GM18868 (cell line): ENCODE results near the gene UGT1A4.

Source experiments
- ATAC-seq: cut with Tn5 transposase; IDR thresholded peaks from one replicate; pipeline ENCODE4 v1.9.1; 2021; ENCODE audit warnings: mild to moderate bottlenecking, moderate library complexity; ENCODE audit not compliant: unreplicated experiment

Gene UGT1A4

DNA sequence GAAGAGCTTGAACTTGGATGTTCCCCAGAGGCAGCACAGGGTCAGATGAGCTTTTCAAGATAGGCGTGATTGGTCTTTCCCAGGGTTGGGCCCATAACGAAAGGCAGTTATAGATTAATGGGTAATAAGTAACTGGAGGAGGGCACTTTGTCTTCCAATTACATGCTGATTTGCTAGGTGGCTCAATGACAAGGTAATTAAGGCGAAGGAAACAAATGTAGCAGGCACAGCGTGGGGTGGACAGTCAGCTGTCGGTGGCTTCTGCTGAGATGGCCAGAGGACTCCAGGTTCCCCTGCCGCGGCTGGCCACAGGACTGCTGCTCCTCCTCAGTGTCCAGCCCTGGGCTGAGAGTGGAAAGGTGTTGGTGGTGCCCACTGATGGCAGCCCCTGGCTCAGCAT, at the start of gene UGT1A4:
TSS of gene UGT1A4 (plus strand) at position 185 of the 400 bp plus-strand sequence. CDS start at position 270, 85 bp downstream.
- no peak for ATAC-seq

DNA sequence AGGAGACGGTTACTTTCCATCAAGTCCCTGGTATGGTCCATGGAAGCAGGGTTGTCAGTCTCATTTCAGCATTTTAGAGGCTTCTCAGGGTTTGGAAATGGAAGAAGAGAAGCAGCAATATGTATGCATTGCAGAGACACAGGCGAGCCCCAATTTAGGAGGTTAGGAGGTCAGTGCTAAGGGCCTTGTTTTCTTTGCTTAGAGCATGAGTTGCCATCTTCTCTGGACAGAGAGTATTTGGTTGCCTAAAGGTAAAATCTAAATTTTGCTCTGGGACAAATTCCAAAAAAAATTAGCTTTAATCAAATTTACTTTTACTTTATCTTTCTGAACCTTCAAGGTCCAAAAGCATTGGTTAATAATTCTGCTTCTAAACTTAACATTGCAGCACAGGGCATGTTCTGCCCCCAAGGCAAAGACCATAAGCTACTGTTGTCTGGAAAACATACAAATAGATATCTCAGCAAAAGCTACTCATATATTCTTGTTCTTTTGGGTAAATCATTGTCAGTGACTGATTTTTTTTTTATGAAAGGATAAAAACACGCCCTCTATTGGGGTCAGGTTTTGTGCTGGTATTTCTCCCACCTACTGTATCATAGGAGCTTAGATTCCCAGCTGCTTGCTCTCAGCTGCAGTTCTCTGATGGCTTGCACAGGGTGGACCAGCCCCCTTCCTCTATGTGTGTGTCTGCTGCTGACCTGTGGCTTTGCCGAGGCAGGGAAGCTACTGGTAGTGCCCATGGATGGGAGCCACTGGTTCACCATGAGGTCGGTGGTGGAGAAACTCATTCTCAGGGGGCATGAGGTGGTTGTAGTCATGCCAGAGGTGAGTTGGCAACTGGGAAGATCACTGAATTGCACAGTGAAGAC, 47.0 kb upstream of the UGT1A4 start, which contains the start of gene UGT1A9:
TSS of gene UGT1A9 (plus strand) at position 609 of the 872 bp plus-strand sequence. CDS start at position 646, 37 bp downstream.
- no peak for ATAC-seq

GRCh38 chr2:233672886-233673285, 45.6 kb upstream of the UGT1A4 start:
- ATAC-seq = no peak

- ATAC-seq = no peak
Measured at GRCh38 chr2:233673896-233674295, 44.6 kb upstream of the UGT1A4 start.

DNA sequence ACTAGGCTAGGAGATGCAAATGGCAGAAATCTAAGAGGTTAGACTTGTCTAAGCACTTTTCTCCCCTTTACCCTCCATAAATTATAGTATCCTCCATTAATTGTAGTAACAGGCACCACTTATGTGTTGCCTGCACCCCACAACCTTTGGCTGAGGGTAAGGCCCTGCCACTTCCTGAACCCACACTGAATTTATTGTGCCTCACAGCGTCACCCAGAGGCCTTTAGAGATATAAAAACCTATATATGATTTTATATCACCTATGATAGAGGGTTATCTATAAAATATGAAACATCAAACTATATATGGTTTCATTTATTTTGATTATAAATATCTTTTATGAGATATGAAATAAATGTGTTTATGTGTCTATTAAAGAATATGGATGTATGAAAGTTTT, 44.2 kb upstream of the UGT1A4 start:
- no peak for ATAC-seq

GRCh38 chr2:233674995-233675394, 43.5 kb upstream of the UGT1A4 start:
- no peak for ATAC-seq

- no peak for ATAC-seq
Measured at GRCh38 chr2:233676046-233676445, 42.5 kb upstream of the UGT1A4 start.

DNA sequence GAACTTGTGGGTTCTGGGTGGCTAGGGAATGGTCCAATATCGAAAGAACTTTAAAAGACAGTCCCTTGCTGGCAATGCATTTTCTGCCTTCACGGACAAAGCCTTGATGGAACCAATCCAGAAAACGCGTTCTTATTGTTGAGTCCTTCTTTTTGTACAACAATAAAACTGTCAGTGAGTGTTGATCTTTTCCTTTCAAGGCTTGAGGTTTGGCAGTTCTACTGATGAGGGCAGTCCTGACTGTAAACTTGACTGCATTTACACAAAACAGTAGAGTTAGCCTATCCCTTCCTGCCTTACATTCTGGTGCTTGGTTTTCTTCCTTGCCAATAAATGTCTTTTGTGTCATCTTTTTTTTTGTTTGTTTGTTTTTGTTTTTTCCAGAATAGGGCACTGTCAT, 39.3 kb upstream of the UGT1A4 start:
- ATAC-seq = no peak

GRCh38 chr2:233680361-233681045, 38.0 kb upstream of the UGT1A4 start:
- no peak for ATAC-seq

DNA sequence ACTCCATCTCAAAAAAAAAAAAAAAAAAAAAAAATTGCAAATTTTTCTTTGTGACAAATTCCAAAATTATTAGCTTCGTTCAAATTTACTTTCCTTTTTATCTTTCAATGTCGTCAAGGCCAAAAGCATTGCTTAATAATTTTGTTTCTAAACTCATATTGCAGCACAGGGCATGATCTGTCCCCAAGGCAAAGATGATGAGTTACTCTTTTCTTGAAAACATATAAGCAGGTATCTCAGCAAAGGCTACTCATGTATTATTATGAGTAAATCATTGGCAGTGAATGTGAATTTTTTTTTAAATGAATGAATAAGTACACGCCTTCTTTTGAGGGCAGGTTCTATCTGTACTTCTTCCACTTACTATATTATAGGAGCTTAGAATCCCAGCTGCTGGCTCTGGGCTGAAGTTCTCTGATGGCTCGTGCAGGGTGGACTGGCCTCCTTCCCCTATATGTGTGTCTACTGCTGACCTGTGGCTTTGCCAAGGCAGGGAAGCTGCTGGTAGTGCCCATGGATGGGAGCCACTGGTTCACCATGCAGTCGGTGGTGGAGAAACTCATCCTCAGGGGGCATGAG, 36.9 kb upstream of the UGT1A4 start, which contains the start of gene UGT1A7:
TSS of gene UGT1A7 (plus strand) at position 381 of the 579 bp plus-strand sequence. CDS start at position 418, 37 bp downstream.
- ATAC-seq = no peak

DNA sequence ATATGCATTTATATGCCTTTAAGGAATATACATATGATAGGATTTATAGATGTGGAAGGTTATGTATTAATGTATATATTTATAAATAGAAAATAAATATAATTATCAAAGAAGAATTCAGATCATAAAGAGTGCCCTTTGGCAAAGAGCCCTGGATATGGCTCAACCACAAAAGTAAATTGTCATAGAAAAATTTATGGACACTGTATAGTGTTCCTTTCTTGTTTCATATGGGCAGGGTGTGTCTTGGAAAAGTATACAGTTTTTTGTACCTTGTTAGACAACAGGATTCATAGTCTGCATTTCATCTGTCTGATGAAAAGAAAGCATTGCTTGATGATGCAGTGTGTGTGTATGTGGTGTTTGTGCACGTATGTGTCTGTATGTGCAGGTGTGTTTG, 33.9 kb upstream of the UGT1A4 start:
- no peak for ATAC-seq

DNA sequence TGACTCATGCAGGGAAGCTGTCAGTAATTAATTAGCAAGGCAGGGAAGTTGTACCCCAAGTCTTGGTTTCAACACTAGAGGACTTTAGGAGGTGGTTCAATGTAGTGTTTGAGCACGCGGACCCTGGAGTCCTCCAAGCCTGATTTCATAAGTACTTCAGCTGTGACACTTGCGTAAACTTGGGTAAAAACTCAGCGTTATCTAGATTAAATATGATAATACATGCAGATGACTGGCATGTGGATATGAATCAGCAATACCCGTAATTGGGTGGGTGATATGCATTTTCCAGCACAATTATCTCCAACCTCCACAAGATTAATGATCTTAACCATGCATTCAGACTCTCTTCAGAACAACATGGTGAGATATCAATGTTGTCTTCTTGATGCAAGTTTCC, 31.6 kb upstream of the UGT1A4 start:
- no peak for ATAC-seq

DNA sequence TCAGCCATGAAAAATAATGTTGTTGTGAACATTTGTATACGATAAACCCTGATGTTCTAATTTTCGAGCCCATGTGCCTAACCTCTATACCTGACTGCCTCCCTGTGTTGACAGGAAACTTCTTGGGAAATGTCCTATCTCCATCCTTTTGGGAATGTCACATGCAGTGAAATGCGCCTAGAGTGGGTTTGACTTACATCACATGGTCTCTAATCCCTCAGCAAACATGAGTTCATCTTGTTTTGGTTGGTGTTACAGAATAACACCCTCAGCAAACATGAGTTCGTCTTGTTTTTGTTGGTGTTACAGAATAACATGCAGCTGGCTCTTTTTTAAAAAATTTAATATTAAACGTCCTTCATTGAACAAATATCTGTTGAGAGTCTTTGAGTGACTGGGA, 30.2 kb upstream of the UGT1A4 start:
- ATAC-seq = no peak

DNA sequence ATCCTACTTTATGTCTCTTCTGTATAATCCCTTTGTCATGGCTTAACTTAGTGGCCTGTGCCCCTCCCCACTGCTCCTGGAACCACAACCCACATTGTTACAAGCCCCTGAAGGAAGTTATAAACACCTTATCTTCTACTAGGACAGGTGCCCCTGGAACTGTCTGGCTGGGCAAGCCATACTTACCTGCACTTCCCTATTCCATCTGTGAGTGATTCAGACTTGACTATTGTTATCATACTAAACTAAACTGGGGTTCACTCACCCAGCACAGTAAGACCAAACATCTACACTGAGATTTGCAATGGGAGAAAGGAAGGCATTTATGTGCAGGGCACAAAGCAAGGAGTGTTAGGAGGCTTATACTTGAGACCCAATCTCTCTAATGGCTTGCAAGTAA, 29.5 kb upstream of the UGT1A4 start:
- ATAC-seq = no peak

DNA sequence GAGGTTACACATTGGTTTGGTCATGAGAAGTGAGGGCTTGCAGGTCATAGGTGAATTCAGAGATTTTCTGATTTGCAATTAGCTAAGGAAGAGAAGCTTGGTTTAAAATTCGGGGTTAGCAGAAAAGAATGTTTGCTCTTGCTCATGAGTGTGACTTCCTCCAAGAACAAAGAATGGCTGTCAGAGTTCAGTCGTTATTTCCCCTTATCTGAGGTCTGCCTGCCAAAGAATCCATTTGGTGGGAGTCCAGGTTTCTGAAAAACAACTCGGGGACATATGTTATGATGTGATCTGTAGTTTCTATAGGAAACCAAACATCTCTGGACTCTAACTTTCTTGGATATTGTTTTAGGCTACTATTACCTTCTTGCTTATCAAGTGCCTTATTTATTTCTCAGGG, 29.0 kb upstream of the UGT1A4 start:
- no peak for ATAC-seq

- ATAC-seq = no peak
Measured at GRCh38 chr2:233690444-233690843, 28.1 kb upstream of the UGT1A4 start.

- ATAC-seq = no peak
Measured at GRCh38 chr2:233691443-233692433, 26.8 kb upstream of the UGT1A4 start.

GRCh38 chr2:233692648-233693047, 25.9 kb upstream of the UGT1A4 start, which contains the start of gene UGT1A6:
TSS of gene UGT1A6 (plus strand) at chr2:233692890. CDS start at chr2:233693005, 115 bp downstream.
- no peak for ATAC-seq

DNA sequence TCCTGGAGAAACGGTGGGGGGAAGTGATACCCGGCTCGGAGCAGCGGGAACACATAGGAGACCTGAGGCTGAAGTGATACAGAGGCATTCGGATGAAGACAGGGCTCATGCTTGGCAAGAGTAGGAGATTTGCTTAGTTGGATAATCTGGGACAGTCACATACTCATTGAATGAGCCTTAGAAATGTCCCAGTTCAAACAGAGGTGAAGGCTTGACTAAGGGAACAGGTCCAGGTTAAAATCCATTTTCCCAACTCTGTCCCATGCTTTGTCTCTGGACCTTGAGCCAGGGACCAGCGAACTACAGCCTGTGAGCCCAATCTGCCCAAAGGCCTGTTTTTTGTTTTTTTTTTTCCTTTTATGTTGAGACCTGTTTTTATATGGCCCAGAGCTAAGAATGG, 24.6 kb upstream of the UGT1A4 start:
- ATAC-seq = no peak

DNA sequence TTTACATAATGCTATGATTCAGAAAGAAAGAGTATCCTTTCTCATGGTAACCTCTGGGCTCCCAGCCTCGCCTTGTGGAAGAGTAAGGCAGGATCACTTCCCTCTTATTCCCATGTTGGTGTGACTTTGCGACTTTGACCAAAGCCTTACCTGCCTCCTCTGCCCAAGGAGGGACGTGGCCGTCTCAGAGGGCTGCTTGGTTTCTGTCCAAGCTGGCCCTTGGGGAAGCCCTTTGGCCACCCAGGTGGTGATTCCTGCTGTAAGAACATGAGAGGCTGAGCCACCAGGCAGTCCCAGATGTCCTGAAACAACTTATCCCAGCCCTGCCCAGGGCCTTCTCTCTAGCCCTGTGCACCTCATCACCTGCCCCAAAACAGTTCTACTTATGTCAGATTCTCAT, 19.8 kb upstream of the UGT1A4 start:
- ATAC-seq = no peak
